RWPE1 (cell line): ENCODE data around the gene LLGL1.

Experiments used
- CTCF ChIA-PET: fragments of 350-600 bp; sonication (Branson Sonifier 250); formaldehyde crosslinking; extraction: SDS; loops from one replicate; lab custom pipeline; 2021; lab: Yijun Ruan, JAX
- POLR2A ChIA-PET: fragments of 400-600 bp; formaldehyde crosslinking; extraction: SDS; loops from one replicate; lab custom pipeline; 2020; ENCODE audit warnings: antibody characterized with exemption; ENCODE audit not compliant: low non-redundant PET; lab: Yijun Ruan, JAX
- DNase-seq: peaks from one replicate; pipeline ENCODE4 v3.0.0; 2012; ENCODE audit warnings: low spot score
- H3K27ac ChIP-seq: fragments of 450-650 bp; 2 replicates; pipeline ENCODE4 v1.5.1; 2017
- CTCF ChIP-seq: fragments of 450-650 bp; conservative IDR thresholded peaks from 2 replicates; pipeline ENCODE4 v1.5.1; 2017; ENCODE audit warnings: low read depth, mild to moderate bottlenecking

Gene LLGL1

GRCh38 chr17:18256776-18257175 is 31.3 kb downstream of the LLGL1 start:
- DNase-seq, result no peak
- ChIA-PET CTCF (no interaction called here), POLR2A (no interaction called here)
- peak overlapping the region; percentile 98 for H3K27ac ChIP-seq
- TF ChIP-seq CTCF, result no peak

GRCh38 chr17:18257268-18257981 is 32.0 kb downstream of the LLGL1 start:
- POLR2A ChIA-PET, result no interaction called here
- no peak for TF ChIP-seq CTCF
- peak; percentile 79 for DNase-seq
- CTCF ChIA-PET, result no interaction called here
- peak overlapping the region; percentile 98 for H3K27ac ChIP-seq

- POLR2A ChIA-PET, result no interaction called here
- no peak for TF ChIP-seq CTCF
- peak; percentile 77 for DNase-seq
- H3K27ac ChIP-seq, result peak overlapping the region; percentile 98
- CTCF ChIA-PET, result no interaction called here
Observed at GRCh38 chr17:18257982-18258355, 32.5 kb downstream of the LLGL1 start.

GRCh38 chr17:18258356-18259038 is 33.1 kb downstream of the LLGL1 start, which contains the start of gene FLII:
Gene FLII (minus strand): TSS chr17:18258738. CDS start chr17:18258690, 48 bp downstream.
- no peak for TF ChIP-seq CTCF
- ChIA-PET POLR2A (no interaction called here), CTCF (interaction anchor here (1.1 kb wide), 1 partner anchor 10 kb away, joined by 3 read pairs; no protein-coding TSS in a partner anchor)
- DNase-seq, result peak; percentile 56
- peak within 1 kb of the TSS; percentile 98 for H3K27ac ChIP-seq

- no peak for TF ChIP-seq CTCF
- peak overlapping the region; percentile 98 for H3K27ac ChIP-seq
- ChIA-PET POLR2A (no interaction called here), CTCF (interaction anchor here (1.1 kb wide), 1 partner anchor 11 kb away, joined by 3 read pairs; no protein-coding TSS in a partner anchor)
- peak; percentile 75 for DNase-seq
Observed at GRCh38 chr17:18259621-18260331, 34.3 kb downstream of the LLGL1 start.
